HepG2 (cell line): ENCODE measurements around the gene RANBP6. TPM values are rescaled to one million over a fixed set of nuclear protein-coding genes. Genes with fewer than 3 reads are reported as not detected.

ENCODE experiments used
- ATF7 ChIP-seq, 2 experiments: fragments of 450-650 bp in 1 of 2; sonication (generic) in 1 of 2; formaldehyde crosslinking in 1 of 2; IDR thresholded peaks; 2 replicates each; pipeline versions ENCODE4 v1.4.0 to v1.6.1; 2016 to 2020; ENCODE audit warnings: antibody characterized with exemption in 1 of 2, mild to moderate bottlenecking in 1 of 2, missing genetic modification reagents in 1 of 2
- CBX5 ChIP-seq: sonication (generic); formaldehyde crosslinking; IDR thresholded peaks from 2 replicates; pipeline ENCODE4 v1.4.0; 2020; ENCODE audit warnings: missing genetic modification reagents, borderline replicate concordance
- CREB1 ChIP-seq, 2 experiments: fragments of 450-650 bp in 1 of 2; IDR thresholded peaks; 2 replicates each; pipeline ENCODE4 v1.6.1; 2016 to 2017; ENCODE audit warnings: control low read depth in 1 of 2, mild to moderate bottlenecking in 1 of 2, missing compliant biosample characterization in 1 of 2, missing genetic modification characterization in 1 of 2
- ELF1 ChIP-seq: sonication (generic); formaldehyde crosslinking; IDR thresholded peaks from 2 replicates; pipeline ENCODE4 v1.4.0; 2020; ENCODE audit warnings: missing genetic modification reagents
- ESRRA ChIP-seq: sonication (generic); formaldehyde crosslinking; IDR thresholded peaks from 2 replicates; pipeline ENCODE4 v1.5.1; 2020; ENCODE audit warnings: mild to moderate bottlenecking, low read depth, missing genetic modification reagents
- FOXC1 ChIP-seq: sonication (generic); formaldehyde crosslinking; IDR thresholded peaks from 2 replicates; pipeline ENCODE4 v1.8.0; 2022; ENCODE audit warnings: mild to moderate bottlenecking, missing genetic modification reagents, borderline replicate concordance
- HNRNPUL1 ChIP-seq: fragments of 200-400 bp; formaldehyde crosslinking; IDR thresholded peaks from 2 replicates; pipeline ENCODE4 v1.6.1; 2017; ENCODE audit warnings: low read depth, mild to moderate bottlenecking, low read length, moderate library complexity
- HOXA3 ChIP-seq: sonication (generic); formaldehyde crosslinking; IDR thresholded peaks from 2 replicates; pipeline ENCODE4 v1.5.0; 2020; ENCODE audit warnings: missing genetic modification reagents
- KDM5A ChIP-seq: fragments of 200-600 bp; sonication (generic); IDR thresholded peaks from 2 replicates; pipeline ENCODE4 v1.7.0; 2018; ENCODE audit warnings: antibody characterized with exemption, mild to moderate bottlenecking, low read length, borderline replicate concordance
- MEF2D ChIP-seq: sonication (generic); formaldehyde crosslinking; IDR thresholded peaks from 2 replicates; pipeline ENCODE4 v1.5.1; 2020; ENCODE audit warnings: mild to moderate bottlenecking, missing genetic modification reagents
- NFKBIZ ChIP-seq: IDR thresholded peaks from 2 replicates; pipeline ENCODE4 v1.6.1; 2018; ENCODE audit warnings: missing genetic modification reagents, missing compliant biosample characterization
- PHF8 ChIP-seq: sonication (generic); formaldehyde crosslinking; IDR thresholded peaks from 2 replicates; pipeline ENCODE4 v1.5.0; 2020; ENCODE audit warnings: missing genetic modification reagents
- SALL2 ChIP-seq: sonication (generic); formaldehyde crosslinking; IDR thresholded peaks from 2 replicates; pipeline ENCODE4 v1.8.1; 2023; ENCODE audit warnings: mild to moderate bottlenecking, missing genetic modification reagents, inconsistent platforms
- SMAD3 ChIP-seq: sonication (generic); formaldehyde crosslinking; IDR thresholded peaks from 2 replicates; pipeline ENCODE4 v1.4.0; 2020; ENCODE audit warnings: missing genetic modification reagents
- SPEN ChIP-seq: sonication (generic); formaldehyde crosslinking; IDR thresholded peaks from 2 replicates; pipeline ENCODE4 v1.5.1; 2020; ENCODE audit warnings: low read depth, mild to moderate bottlenecking, missing genetic modification reagents
- ZNF230 ChIP-seq: sonication (generic); formaldehyde crosslinking; IDR thresholded peaks from 2 replicates; pipeline ENCODE4 v1.4.0; 2020; ENCODE audit warnings: mild to moderate bottlenecking, missing genetic modification reagents
- ZNF460 ChIP-seq: sonication (generic); formaldehyde crosslinking; IDR thresholded peaks from 2 replicates; pipeline ENCODE4 v1.5.1; 2020; ENCODE audit warnings: missing genetic modification reagents, mild to moderate bottlenecking, borderline replicate concordance
- ZNF557 ChIP-seq: sonication (generic); formaldehyde crosslinking; IDR thresholded peaks from 2 replicates; pipeline ENCODE4 v1.4.0; 2020; ENCODE audit warnings: missing genetic modification reagents
- ZNF619 ChIP-seq: sonication (generic); formaldehyde crosslinking; IDR thresholded peaks from 2 replicates; pipeline ENCODE4 v1.4.0; 2020; ENCODE audit warnings: mild to moderate bottlenecking, missing genetic modification reagents
- ZNF678 ChIP-seq: sonication (generic); formaldehyde crosslinking; IDR thresholded peaks from 2 replicates; pipeline ENCODE4 v1.4.0; 2020; ENCODE audit warnings: mild to moderate bottlenecking, missing genetic modification reagents
- ZNF841 ChIP-seq: sonication (generic); formaldehyde crosslinking; IDR thresholded peaks from 2 replicates; pipeline ENCODE4 v1.8.1; 2023; ENCODE audit warnings: missing genetic modification reagents, borderline replicate concordance
- polyA plus RNA-seq, 8 experiments: library from polyadenylated mRNA; depleted of rRNA in 3 of 8; stranded (reverse) in 7 of 8; unstranded in 1 of 8; fragments of >200 nt; fragmentation: Illumina TruSeq in 4 of 8; extraction: Trizol in 4 of 8; gene quantifications; 2 replicates each; pipeline versions ENCODE4 v1.2.1 to v1.2.3, GENCODE V29; 2011 to 2016; ENCODE audit warnings: low read depth in 4 of 8, missing spikeins in 1 of 8, mixed read lengths in 1 of 8; ENCODE audit not compliant: insufficient read depth in 1 of 8
- total RNA-seq, 5 experiments: library from RNA; depleted of rRNA; stranded (reverse); fragments of >200 nt; fragmentation: Illumina TruSeq; extraction: Trizol; gene quantifications; 2 replicates each; pipeline ENCODE4 v1.2.3, GENCODE V29; 2016; ENCODE audit warnings: low read depth in 1 of 5
- TF ChIP-seq, protein P1 (sequence below): sonication (generic); formaldehyde crosslinking; IDR thresholded peaks from 2 replicates; pipeline ENCODE4 v1.8.1; 2023; ENCODE audit warnings: missing genetic modification reagents, inconsistent platforms, borderline replicate concordance
- TF ChIP-seq, protein P2 (sequence below): IDR thresholded peaks from 2 replicates; pipeline ENCODE4 v1.6.1; 2012; ENCODE audit warnings: inconsistent platforms
- TF ChIP-seq, protein P3 (sequence below): sonication (generic); formaldehyde crosslinking; IDR thresholded peaks from 2 replicates; pipeline ENCODE4 v1.8.0; 2022; ENCODE audit warnings: low read depth, missing genetic modification reagents
- TF ChIP-seq, protein P4 (sequence below): IDR thresholded peaks from 2 replicates; pipeline ENCODE4 v1.6.1; 2016; ENCODE audit warnings: missing genetic modification reagents, missing compliant biosample characterization

Gene RANBP6
- total and polyA plus RNA-seq, 2 of the 13 experiments (the other 11 are each of a cell fraction or from before 2014, with no cell fraction given) = 7.5 to 26.0 TPM

DNA sequence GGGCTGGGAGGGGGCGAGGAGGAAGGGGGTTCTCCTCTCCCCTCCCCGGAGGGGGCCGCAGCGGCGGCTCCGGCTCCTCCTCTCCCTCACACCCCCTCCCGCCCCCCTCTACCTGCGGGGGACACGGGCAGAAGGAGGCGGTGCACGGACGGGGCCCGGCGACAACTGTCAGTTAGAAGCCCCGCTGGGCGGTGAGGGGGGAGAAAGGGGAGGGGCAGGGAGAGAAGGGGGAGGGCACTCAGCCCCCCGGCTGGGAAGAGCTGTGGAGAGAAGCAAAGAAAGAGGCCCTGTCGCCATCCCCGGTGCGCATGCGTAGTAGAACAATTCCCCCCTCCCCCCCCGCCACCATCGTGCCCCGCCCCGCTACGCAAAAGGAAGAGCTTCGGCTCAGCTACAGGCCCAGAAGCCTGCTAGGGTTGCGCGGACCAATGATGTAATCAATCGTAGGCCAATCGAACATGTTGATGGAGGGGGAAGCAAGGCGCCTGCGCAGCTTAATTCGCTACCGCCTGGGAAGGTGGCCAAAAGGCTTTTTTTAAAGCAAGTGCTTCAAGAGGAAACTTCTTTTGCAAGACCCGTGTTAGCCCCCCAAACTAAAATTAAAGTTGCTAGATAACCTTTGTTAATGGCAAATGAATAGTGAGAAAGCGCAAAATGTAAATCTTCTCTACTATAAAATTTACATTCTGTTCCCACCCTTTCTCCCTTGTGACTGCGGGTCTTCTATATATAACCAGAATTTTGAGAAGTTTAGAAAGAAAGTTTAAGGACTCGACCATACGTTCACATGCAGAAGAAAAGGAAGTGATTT, 7.0 kb downstream of the RANBP6 start (continued):
- TF ChIP-seq ZNF841 (CRISPR knock-in tag) (no peak), HNRNPUL1 (no peak), ELF1 (peak; percentile 57), ESRRA (CRISPR knock-in tag) (no peak), ZNF619 (CRISPR knock-in tag) (no peak), KDM5A (peak; percentile 78; the same call in 1 of the 2 replicates), MEF2D (CRISPR knock-in tag) (no peak), SALL2 (CRISPR knock-in tag) (no peak), CBX5 (CRISPR knock-in tag) (no peak; the same call in 1 of the 2 replicates), ZNF460 (CRISPR knock-in tag) (no peak), SMAD3 (peak; percentile 7; the same call in 1 of the 2 replicates), HOXA3 (CRISPR knock-in tag) (peak; percentile 58; the same call in 1 of the 2 replicates), ZNF678 (CRISPR knock-in tag) (no peak), ZNF230 (CRISPR knock-in tag) (no peak), ZNF557 (CRISPR knock-in tag) (no peak), SPEN (0 out of 2 replicates have a peak, but pooled peaks have one; percentile 6), NFKBIZ (no peak), ATF7 (IDR thresholded peaks at IDR 0.05) (peak; percentile 51; the same call in 1 of the 2 replicates), ATF7 (CRISPR knock-in tag; IDR thresholded peaks at IDR 0.05) (no peak), FOXC1 (CRISPR knock-in tag) (no peak), PHF8 (CRISPR knock-in tag) (peak; percentile 76; the same call in 1 of the 2 replicates), CREB1 (IDR thresholded peaks at IDR 0.05) (peak; percentile 85), CREB1 (CRISPR knock-in tag; IDR thresholded peaks at IDR 0.05) (peak; percentile 95)
- TF ChIP-seq, protein P1, sequence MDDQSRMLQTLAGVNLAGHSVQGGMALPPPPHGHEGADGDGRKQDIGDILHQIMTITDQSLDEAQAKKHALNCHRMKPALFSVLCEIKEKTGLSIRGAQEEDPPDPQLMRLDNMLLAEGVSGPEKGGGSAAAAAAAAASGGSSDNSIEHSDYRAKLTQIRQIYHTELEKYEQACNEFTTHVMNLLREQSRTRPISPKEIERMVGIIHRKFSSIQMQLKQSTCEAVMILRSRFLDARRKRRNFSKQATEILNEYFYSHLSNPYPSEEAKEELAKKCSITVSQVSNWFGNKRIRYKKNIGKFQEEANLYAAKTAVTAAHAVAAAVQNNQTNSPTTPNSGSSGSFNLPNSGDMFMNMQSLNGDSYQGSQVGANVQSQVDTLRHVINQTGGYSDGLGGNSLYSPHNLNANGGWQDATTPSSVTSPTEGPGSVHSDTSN (CRISPR knock-in tag) = no peak
- TF ChIP-seq, protein P2, sequence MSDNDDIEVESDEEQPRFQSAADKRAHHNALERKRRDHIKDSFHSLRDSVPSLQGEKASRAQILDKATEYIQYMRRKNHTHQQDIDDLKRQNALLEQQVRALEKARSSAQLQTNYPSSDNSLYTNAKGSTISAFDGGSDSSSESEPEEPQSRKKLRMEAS = peak; percentile 12; the same call in 1 of the 2 replicates
- TF ChIP-seq, protein P3, sequence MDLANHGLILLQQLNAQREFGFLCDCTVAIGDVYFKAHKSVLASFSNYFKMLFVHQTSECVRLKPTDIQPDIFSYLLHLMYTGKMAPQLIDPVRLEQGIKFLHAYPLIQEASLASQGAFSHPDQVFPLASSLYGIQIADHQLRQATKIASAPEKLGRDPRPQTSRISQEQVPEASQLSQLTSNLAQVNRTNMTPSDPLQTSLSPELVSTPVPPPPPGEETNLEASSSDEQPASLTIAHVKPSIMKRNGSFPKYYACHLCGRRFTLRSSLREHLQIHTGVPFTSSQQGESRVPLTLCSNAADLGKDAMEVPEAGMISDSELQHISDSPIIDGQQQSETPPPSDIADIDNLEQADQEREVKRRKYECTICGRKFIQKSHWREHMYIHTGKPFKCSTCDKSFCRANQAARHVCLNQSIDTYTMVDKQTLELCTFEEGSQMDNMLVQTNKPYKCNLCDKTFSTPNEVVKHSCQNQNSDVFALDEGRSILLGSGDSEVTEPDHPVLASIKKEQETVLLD (CRISPR knock-in tag) = 0 out of 2 replicates have a peak, but pooled peaks have one; percentile 62
- TF ChIP-seq, protein P4, sequence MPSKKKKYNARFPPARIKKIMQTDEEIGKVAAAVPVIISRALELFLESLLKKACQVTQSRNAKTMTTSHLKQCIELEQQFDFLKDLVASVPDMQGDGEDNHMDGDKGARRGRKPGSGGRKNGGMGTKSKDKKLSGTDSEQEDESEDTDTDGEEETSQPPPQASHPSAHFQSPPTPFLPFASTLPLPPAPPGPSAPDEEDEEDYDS (CRISPR knock-in tag) = peak; percentile 46; the same call in 1 of the 2 replicates
